ENCODE measurements around the gene EPN3.

Gene EPN3

DNA sequence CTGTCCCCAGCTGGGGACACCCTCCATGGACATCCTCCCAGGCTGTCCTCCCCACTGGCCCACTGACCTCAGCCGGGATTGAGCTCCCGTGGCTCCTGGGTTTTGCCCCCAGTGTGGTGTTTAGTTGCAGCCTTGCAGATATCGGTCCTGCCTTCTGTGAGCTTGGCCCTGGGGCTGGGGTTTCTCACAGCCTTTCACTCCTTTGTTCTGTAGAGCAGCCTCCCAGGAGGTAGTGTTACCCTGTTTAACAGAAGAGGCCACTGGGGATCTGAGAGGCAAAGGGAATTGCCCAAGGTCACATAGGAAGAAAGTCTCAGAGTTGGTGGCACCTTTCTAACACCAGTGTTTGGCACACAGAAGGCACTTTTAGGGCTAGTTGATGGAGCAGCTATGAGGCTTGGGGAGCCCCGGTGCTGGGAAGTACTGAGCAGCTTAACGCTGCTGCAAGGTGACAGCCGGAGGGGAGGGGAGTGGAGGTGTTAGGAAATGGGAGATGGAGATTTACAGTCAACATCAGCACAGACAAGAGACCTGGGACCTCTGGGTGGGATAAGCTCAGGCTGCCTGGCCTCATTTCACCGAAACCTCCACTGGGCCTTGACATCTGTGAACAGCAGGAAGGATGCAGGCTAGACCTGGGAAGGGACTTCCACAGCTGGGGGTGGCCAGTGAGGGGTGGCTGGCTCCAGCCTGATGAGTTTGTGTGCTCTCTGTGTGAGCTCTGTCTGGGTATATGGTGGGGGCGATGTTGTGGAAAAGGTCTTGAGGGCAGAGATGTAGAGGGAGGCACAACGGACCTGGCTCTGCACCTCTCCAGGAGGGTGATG, 54.1 kb downstream of the EPN3 start:
- H3K27ac Mint-ChIP-seq (ENCODE audit: low read depth) = peak overlapping the region; percentile 45
- no peak for ATAC-seq (replicated peaks; ENCODE audit: extremely low read depth, poor library complexity, severe bottlenecking)

DNA sequence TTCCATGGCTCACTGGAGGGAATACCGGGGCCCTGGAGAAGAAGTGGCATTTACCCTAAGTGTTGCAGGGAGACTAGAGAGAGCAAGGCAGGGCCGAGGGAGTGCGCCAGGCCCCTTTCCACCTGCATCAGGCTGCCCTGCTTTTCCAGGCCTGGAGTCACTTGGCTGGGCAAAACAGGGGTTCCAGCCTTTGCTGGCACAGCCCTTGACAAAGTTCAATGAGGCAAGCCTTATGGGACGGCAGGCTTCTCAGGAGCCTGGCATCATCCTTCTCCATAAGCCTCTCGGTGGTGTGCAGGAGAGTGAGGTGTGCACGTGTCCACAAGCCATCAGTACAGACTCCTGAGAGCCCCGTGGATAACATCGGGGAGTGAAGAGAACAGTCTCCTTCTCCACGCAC, 55.0 kb downstream of the EPN3 start:
- no peak overlapping the region for H3K27ac Mint-ChIP-seq (ENCODE audit: low read depth)
- H3K27me3 Mint-ChIP-seq = peaks cover 35% of the 10 kb centered on the region
- ATAC-seq (replicated peaks; ENCODE audit: extremely low read depth, poor library complexity, severe bottlenecking) (no peak), DNase-seq (ENCODE audit: low spot score in 2 of 2) (no peak)
- H3K9me3 Mint-ChIP-seq = no peaks in the 10 kb centered on the region
- no peaks in the 10 kb centered on the region for H3K4me1 Mint-ChIP-seq
- no peak overlapping the region for H3K4me3 Mint-ChIP-seq
- H3K36me3 Mint-ChIP-seq (ENCODE audit: insufficient read depth) = no peaks in the 10 kb centered on the region

More for the DNA sequence above, 54.1 kb downstream of the EPN3 start:
- DNase-seq (ENCODE audit: low spot score in 2 of 2) = no peak
- Mint-ChIP-seq H3K9me3 (no peaks in the 10 kb centered on the region), H3K4me3 (no peak overlapping the region), H3K4me1 (no peaks in the 10 kb centered on the region), H3K36me3 (ENCODE audit: insufficient read depth) (no peaks in the 10 kb centered on the region), H3K27me3 (peaks cover 37% of the 10 kb centered on the region)

DNA sequence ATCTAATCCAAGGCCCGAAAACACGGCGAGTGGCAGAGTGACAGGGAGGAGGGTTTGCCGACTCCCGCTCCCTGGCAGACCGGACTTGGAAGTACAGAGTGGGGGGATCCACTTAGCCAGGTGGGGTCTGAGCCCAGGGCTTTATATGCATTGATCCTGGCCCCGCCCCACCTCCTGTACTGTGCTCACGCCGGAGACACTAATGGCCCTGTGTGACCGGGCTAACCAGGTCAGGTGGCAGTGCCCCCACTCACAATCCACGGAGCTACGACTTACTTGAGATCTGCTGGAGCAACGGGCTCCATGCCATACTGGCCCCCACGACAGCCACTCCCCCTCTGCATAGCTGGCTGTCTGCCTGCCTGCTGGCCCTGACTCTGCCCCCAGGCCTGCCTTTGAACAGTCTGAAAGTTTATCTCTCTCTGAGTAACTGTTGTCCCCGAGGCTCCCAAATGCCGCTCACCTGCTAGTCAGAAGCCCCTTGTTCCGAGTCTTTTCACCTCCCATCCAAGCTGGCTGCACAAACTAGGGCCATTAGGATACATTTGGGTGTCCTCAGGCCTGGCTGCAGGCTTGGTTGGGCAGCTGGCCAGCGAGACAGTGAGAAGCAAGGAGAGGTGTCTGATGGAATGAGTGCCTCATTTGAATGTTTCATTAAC, 56.0 kb downstream of the EPN3 start:
- Mint-ChIP-seq H3K27me3 (peaks cover 28% of the 10 kb centered on the region), H3K27ac (ENCODE audit: low read depth) (no peak overlapping the region)

DNA sequence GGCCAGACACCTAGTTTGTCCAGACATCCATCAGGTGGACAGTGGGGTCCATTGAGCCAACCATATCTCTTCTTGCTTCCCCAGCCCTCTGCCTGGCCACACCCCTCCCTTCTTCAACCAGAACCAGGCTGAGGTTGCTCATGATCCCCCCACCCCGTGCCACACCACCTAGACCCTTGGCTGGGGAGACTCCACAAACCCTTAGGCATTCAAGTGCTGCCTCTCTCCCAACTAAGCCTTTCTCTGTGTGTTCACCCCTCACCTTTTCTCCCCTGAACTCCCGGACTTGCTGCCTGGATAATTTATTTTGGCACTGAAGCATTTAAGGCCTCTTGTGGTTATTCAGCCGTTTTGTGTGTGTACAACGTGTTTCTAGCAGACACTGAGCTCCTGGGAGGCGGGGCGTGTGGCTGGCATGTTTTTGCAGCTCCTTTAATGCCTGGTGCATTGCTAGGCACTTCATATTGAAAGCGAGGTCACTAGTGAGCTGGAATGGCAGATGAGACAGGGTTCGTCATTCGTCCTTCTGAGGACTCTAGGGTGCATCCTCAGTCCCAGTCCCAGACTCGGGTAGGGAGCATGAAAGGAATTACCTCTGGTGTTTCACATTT, 56.7 kb downstream of the EPN3 start:
- no peak for ATAC-seq (replicated peaks; ENCODE audit: extremely low read depth, poor library complexity, severe bottlenecking)
- peaks cover 21% of the 10 kb centered on the region for H3K27me3 Mint-ChIP-seq
- H3K4me1 Mint-ChIP-seq = no peaks in the 10 kb centered on the region
- H3K9me3 Mint-ChIP-seq = no peaks in the 10 kb centered on the region
- no peak overlapping the region for H3K27ac Mint-ChIP-seq (ENCODE audit: low read depth)
- no peak overlapping the region for H3K4me3 Mint-ChIP-seq
- no peak for DNase-seq (ENCODE audit: low spot score in 2 of 2)
- no peaks in the 10 kb centered on the region for H3K36me3 Mint-ChIP-seq (ENCODE audit: insufficient read depth)

More for the DNA sequence above, 56.0 kb downstream of the EPN3 start:
- no peaks in the 10 kb centered on the region for H3K36me3 Mint-ChIP-seq (ENCODE audit: insufficient read depth)
- ATAC-seq (replicated peaks; ENCODE audit: extremely low read depth, poor library complexity, severe bottlenecking) = no peak
- DNase-seq (ENCODE audit: low spot score in 2 of 2) = no peak
- H3K4me3 Mint-ChIP-seq = no peak overlapping the region
- H3K4me1 Mint-ChIP-seq = no peaks in the 10 kb centered on the region
- no peaks in the 10 kb centered on the region for H3K9me3 Mint-ChIP-seq

DNA sequence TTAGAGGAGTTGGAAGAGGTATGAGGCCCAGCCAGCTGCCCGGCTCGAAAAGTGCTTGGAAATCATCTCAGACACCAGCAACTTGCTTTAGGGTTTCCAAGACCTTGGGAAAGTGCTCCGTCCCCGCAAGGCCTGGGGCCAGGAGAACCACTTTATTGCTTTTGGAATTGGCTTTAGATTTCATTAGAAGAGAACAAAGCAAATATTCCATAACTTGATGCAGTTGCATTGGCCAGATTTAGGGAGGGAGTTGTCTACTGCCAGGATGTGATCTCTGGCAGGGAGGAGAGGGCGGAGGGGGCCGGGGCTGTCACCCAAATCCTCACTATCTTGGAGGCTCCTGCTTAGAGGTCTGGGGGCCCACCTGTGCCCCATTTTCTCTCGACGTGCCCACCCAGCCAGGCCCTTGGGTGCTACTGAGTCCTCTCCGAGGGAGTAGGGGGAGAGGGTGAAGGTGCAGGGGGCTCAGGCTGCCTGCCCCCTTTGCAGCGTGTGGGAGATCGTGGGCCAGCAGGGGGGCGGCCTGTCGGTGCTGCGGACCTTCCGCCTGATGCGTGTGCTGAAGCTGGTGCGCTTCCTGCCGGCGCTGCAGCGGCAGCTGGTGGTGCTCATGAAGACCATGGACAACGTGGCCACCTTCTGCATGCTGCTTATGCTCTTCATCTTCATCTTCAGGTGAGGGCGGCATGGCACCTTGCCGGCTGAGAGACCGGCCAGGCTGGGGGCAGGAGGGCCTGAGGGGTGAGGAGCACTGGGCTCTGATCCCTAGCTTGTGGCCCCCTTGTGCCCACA, 58.6 kb downstream of the EPN3 start:
- no peak overlapping the region for H3K27ac Mint-ChIP-seq (ENCODE audit: low read depth)
- no peaks in the 10 kb centered on the region for H3K9me3 Mint-ChIP-seq
- ATAC-seq (replicated peaks; ENCODE audit: extremely low read depth, poor library complexity, severe bottlenecking) (no peak), DNase-seq (ENCODE audit: low spot score in 2 of 2) (no peak)
- H3K36me3 Mint-ChIP-seq (ENCODE audit: insufficient read depth) = no peaks in the 10 kb centered on the region
- H3K27me3 Mint-ChIP-seq = peaks cover 31% of the 10 kb centered on the region
- no peak overlapping the region for H3K4me3 Mint-ChIP-seq
- H3K4me1 Mint-ChIP-seq = no peaks in the 10 kb centered on the region

DNA sequence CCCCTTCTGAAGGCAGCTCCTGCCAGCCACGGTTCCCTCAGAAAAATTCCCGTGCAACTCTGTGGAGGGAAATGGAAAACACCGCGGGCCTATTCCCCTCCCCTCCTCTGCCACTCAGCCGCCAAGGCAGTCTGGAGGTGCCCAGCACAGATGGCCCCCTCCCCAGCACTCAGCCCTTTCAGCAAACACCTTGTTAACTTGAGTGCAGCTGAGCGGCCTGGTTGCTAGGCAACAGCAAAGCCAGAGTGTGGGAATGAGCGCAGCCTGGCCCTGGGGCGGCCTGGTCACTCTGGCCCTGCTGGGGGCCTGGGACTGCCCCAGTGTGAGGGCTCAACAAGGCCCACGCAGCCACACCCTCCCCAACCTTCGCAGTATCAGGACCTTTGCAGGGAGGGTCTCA, 60.8 kb downstream of the EPN3 start:
- H3K4me3 Mint-ChIP-seq = no peak overlapping the region
- ATAC-seq (replicated peaks; ENCODE audit: extremely low read depth, poor library complexity, severe bottlenecking) (no peak), DNase-seq (ENCODE audit: low spot score in 2 of 2) (no peak)
- H3K4me1 Mint-ChIP-seq = no peaks in the 10 kb centered on the region
- H3K36me3 Mint-ChIP-seq (ENCODE audit: insufficient read depth) = no peaks in the 10 kb centered on the region
- no peaks in the 10 kb centered on the region for H3K9me3 Mint-ChIP-seq
- peaks cover 26% of the 10 kb centered on the region for H3K27me3 Mint-ChIP-seq
- H3K27ac Mint-ChIP-seq (ENCODE audit: low read depth) = no peak overlapping the region

Data from central memory CD8-positive, alpha-beta T cell (primary cell).